IPS-NIHi7 (cell line): ENCODE measurements around the gene ATAD5.
"Not testable (repeated sequence)": the region's sequence is repeated elsewhere in the genome, so short reads cannot be mapped to it uniquely, and the experiment has no call there.

Experiments used
- DNase-seq: peaks from one replicate; pipeline ENCODE4 v3.0.0; 2012; ENCODE audit warnings: mixed read lengths; ENCODE audit errors: extremely low spot score

Gene ATAD5

DNA sequence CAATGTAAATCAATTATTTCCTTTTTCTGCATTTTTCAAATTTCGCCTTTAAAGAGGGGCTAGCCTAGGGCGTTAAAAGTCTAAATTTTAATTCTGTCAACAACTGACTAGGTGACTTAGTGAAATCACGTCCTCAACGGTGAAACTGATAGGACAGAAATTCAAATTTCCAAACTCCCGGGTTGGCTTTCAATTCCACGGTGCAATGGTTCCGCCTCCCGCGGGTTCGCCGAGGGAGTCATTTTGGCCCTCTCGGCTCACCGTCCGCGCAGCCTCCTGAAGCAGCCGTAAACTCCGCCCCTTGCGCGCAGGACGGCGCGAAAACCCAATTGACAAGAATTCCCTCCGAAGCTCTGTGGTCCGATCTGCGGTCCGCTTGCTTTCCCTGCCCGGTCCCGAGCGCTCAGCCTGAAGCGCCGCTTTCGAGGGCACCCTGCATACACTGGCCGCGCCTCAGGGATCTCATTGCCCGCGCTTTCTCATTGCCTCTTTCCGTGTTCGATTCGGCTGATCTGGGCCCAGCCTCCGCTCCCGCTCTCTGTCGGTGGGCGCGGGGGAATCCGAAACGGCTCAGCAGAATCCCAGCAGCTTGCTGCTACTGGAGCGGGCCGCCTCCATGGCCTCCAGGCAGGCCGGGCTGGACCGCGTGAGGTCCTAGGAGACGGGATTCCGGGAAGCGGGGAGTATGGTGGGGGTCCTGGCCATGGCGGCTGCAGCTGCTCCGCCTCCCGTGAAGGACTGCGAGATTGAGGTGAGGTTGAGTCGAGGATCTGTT is at the start of gene ATAD5:
ATAD5 (plus strand) TSS at position 304 of the 775 bp plus-strand sequence; CDS start at position 686, 382 bp downstream.
- peak; percentile 88 for DNase-seq

DNA sequence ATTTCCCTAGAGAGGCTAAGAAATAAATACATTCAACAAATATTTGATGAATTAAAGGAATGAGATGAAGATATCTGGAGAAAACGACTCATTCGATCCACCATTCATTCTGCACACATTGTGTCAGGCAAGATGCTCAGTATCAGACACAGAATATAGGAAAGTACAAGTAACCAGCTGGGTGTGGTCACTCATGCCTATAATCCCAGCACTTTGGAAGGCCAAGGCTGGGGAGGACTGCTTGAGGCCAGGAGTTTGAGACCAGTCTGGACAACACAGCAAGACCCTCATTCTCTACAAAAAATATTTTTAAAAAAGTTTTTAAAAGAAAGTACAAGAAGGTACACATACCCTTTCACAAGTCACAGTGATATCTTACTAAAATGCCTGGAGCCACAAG is 49.6 kb upstream of the ATAD5 start:
- no peak for DNase-seq

- DNase-seq = no peak
These were observed 42.8 kb upstream of the ATAD5 start for GRCh38 chr17:30788918-30789317.

DNA sequence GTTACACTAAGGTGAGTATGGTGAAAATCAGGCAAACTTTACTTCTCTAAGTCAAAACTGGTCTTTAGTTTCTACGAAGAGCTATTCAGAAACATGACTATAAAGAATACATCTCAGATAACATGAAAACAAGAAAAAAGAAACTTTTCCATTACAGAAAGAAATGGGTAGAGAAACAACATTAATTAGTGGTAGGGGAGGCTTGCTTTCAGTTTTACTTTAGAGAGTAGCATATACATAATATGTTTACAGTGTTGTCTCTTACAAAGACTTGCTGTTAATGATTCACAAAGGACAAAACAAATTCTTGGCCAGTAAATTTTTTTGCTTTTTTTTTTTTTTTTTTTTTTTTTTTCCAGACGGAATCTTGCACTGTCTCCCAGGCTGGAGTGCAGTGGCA is 41.5 kb upstream of the ATAD5 start:
- no peak for DNase-seq

DNA sequence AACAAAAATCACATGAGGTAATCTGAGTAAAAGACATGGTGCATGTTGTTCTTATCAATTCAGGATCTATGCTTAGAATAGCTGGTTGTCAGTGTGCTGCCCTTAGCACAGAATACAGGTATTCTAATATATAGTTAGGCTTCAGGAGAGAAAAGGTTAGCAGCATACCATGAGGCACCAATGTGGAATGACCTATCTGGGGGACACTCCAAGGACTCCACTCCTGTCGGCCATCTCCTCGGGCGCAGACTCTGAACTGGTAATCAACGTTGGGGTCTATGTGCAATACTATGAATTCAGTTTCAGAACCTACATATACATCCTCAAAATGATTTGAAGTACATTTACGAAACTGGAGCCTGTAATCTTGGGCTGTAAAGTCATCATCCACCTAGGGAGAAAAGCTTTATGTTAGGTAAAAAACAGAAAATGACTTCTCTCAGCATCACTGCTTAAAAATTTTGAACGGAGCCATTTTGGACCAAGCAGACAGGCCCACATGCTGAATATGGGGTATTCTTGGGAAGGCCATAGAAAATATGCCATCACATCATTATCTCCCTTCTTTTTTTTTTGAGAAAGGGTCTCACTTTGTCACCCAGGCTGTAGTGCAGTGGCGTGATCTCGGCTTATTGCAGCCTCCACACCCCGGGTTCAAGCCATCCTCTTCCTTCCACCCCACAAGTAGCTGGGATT is 38.3 kb upstream of the ATAD5 start:
- DNase-seq = no peak

DNA sequence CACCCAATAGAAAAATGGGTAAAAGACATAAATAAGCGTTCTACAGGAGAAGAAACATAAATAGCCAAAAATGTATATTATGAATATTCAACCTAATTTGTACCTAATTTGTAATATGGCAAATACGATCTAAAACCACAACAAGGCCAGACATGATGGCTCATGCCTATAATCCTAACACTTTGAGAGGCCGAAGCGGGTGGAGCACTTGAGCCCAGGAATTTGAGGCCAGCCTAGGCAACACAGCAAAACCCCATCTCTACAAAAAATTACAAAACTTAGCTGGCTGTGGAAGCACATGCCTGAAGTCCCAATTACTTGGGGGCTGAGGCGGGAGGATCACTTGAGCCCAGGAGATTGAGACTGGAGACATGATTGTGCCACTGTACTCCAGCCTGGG is 37.4 kb upstream of the ATAD5 start:
- no peak for DNase-seq

DNA sequence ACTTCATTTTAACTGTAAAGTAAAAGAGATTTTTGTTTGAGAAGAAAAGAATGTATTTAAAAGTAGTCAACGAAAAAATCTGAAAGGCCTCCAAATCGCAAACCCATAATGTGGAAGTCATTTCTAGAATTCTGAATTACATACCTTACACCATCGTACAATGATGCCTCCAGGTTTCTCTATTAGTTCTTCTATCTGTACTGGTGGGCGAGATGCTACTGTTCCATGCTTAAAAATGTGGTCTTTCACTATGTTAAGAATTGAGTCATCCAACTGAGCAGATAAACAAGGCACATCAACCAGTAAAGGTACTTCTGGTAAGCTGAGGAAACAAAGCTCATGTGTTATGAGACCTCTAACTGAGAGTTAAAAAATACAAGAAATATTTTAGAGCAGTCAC is 35.8 kb upstream of the ATAD5 start:
- no peak for DNase-seq

GRCh38 chr17:30801671-30802070 is 30.1 kb upstream of the ATAD5 start:
- DNase-seq = no peak

DNA sequence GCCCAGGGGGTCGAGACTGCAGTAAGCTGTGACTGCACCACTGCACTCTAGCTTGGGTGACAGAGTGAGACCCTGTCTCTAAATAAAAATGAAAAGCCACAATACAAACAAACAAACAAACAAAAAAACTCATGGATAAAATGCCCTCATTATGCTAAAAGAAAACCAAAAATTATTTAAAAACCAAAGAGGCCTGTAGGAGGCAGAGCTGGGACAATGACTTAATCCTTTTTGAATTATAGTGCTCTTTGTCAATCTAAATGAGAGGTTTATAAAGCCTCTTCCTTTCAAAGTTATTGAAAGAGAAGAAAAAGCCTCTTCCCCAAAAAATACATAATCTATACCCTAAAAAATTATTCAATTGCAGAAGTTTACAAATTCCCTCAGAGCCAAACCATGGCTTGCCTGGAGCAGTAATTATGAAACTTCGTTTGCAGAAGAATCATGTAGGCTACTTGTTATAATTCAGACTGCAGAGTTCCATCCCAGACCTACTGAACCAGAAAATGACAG is 25.8 kb upstream of the ATAD5 start:
- DNase-seq = no peak

- DNase-seq = no peak
These were observed 23.9 kb upstream of the ATAD5 start for GRCh38 chr17:30807896-30808295.

DNA sequence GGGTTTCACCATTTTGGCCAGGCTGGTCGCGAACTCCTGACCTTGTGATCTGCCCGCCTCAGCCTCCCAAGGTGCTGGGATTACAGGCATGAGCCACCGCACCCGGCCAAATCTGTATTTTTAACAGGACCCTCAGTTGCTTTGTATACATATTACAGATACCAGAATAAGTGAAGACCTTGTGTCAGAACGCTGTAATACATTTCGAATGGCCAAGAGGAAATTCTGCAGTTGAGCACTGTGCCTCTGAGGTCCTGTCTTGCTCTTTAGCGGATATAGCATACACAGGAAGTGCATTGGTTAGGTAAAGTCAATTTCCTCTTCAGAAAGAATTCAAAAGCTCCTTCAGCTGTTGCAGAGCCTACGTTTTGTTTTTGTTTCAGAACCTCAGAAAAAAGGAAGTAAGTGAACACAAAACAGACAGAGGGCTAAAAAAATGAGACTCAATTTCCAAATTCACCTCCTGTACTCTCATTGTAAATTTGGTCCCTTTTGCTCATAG is 22.9 kb upstream of the ATAD5 start:
- no peak for DNase-seq

DNA sequence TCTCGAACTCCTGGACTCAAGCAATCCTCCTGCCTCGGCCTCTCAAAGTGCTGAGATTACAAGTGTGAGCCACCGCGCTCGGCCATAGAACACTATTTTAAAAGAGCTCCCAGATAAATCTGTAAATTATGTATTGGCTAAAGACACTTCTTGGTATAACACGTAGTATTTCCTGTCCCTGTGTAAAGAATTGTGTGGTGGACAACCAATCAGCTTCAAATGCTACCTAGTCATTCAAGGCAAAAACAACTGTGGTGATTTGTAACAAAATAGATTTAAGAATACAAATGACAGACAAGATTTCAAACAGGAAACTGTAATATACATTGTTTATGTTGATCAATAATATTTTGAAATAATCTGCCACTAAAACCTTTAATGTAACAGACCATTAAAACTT is 21.9 kb upstream of the ATAD5 start:
- no peak for DNase-seq

GRCh38 chr17:30812218-30813177 is 19.3 kb upstream of the ATAD5 start:
- no peak for DNase-seq

DNA sequence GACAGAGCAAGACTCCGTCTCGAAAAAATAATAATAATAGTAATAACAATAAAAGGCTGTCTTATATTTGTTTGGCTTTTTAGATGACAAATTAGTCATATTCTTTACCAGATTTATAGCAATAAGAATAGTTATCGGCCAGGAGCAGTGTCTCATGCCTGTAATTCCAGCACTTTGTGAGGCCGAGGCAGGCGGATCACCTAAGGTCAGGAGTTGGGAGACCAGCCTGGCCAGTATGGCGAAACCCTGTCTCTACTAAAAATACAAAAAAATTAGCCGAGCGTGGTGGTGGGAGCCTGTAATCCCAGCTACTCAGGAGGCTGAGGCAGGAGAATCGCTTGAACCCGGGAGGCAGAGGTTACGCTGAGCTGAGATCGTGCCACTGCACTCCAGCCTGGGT is 17.5 kb upstream of the ATAD5 start:
- not testable (repeated sequence) for DNase-seq

DNA sequence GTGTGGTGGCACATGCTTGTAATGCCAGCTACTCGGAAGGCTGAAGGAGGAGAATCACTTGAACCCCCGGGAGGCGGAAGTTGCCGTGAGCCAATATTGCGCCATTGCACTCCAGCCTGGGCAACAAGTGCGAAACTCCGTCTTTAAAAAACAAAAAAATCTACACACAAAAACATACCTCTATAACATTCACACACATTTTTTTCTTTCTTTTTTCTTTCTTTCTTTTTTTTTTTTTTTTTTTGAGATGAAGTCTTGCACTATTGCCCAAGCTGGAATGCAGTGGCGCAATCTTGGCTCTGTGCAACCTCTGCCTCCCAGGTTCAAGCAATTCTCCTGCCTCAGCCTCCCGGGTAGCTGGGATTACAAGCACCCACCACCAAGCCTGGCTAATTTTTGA is 16.9 kb upstream of the ATAD5 start:
- DNase-seq = not testable (repeated sequence)

- DNase-seq = no peak
These were observed 15.6 kb upstream of the ATAD5 start for GRCh38 chr17:30816165-30816564.

DNA sequence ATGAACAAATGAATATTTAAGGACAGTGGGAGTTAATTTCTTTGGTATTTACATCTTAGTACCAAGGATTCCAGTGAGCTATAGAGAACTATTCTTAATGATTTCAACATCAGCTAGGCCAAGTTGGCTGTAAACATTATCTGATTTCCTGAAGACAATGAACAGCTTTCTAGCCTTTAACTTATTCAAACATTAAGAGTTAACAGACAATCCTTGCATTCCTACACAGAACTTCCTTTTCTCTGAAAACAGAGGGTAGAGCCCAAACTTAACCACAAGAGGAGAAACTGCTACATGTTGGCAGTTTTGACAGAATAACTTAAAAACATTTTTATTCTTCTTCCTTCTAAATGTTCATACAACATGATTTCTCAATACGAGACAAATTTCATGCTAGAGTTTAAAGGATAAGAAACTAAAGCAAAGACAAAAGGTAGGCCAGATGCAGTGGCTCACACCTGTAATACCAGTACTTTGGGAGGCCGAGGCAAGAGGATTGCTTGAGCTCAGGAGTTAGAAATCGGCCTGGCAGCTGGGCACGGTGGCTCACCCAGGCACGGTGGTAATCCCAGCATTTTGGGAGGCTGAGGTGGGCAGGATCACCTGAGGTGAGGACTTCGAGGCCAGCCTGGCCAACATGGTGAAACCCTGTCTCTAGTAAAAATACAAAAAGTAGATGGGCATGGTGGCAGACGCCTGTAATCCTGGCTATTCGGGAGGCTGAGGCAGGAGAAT is 11.6 kb upstream of the ATAD5 start:
- no peak for DNase-seq

DNA sequence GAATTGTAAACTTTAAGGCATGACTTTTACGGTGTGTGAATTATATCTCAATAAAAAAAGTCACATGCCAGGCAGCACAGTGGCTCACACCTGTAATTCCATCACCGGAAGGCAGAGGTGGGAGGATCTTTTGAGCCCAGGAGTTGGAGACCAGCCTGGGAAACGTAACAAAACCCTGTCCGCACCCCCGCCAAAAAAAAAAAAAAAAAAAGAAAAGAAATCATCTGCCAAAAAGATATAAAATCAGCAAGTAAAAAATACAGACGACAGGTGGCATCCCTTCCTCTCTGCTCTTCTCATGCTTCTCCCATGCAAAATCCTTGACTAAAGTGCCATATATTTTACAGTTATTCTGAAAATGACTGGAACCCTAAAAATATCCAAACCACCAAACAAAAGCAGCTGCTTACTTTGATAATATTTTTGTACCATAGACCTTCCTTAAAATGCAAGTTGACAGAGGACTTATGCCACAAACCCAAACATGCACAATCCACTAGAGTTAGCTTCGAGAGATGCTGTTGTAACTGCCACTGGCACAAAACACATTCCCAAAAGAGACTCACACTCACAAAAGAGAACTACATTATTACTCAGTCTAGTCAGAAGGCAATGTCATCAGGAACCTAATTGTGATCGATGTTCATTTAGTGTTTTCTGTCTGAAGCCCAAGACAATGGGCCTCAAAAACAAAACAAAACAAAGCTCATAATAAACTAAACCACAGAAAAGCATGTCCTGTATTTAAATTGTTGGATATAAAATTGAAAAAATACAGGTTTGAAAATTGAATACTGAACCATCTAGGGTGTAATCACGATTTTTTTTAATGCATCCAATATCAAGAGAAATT is 9.7 kb upstream of the ATAD5 start:
- no peak for DNase-seq

DNA sequence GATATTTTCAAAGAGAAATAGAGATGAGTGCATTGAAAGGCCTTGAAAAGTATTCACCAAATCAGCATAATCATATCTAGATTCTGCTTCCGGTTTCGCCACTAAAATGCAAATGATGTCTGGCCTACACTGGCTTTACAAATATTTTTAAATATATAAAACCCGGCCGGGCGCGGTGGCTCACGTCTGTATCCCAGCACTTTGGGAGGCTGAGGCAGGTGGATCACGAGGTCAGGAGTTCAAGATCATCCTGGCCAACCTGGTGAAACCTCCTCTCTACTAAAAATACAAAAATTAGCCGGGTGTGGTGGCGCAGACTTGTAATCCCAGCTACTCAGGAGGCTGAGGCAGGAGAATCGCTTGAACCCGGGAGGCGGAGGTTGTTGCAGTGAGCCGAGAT is 8.8 kb upstream of the ATAD5 start:
- DNase-seq = not testable (repeated sequence)

GRCh38 chr17:30823421-30823820 is 8.3 kb upstream of the ATAD5 start:
- no peak for DNase-seq
